Tibial artery (tissue), 4 donors: ENCODE data around the gene KSR1.

ENCODE experiments used
- DNase-seq, 2 donors: peaks; one replicate each; pipeline ENCODE4 v3.0.0-alpha.2; 2019
- H3K27ac ChIP-seq, 2 donors: fragments of 200-600 bp; sonication (generic) in 1 of 2; 1 replicate in 1 of 2; 2 replicates in 1 of 2; pipeline ENCODE4 v1.5.1; 2018 to 2019; ENCODE audit warnings: mild to moderate bottlenecking in 1 of 2
- H3K27me3 ChIP-seq, 2 donors: fragments of 200-600 bp; sonication (generic) in 1 of 2; one replicate each; pipeline versions ENCODE4 v1.5.1 to v1.6.0; 2016 to 2019
- H3K36me3 ChIP-seq, 3 donors: fragments of 200-600 bp; sonication (generic) in 2 of 3; one replicate each; pipeline ENCODE4 v1.5.1; 2016 to 2019; ENCODE audit warnings: mild to moderate bottlenecking in 2 of 3
- H3K4me1 ChIP-seq, 4 donors: fragments of 200-600 bp; sonication (generic) in 2 of 4; 1 replicate in 3 of 4; 2 replicates in 1 of 4; pipeline ENCODE4 v1.5.1; 2016 to 2019
- H3K4me3 ChIP-seq, 2 donors: fragments of 200-600 bp; sonication (generic) in 1 of 2; 1 replicate in 1 of 2; 2 replicates in 1 of 2; pipeline ENCODE4 v1.5.1; 2018 to 2019; ENCODE audit warnings: mild to moderate bottlenecking in 2 of 2
- H3K9me3 ChIP-seq, 3 donors: fragments of 200-600 bp; sonication (generic) in 1 of 3; one replicate each; pipeline ENCODE4 v1.5.1; 2016 to 2019
- CTCF ChIP-seq, 2 experiments: fragments of 200-600 bp in 1 of 2; fragments of 450-650 bp in 1 of 2; IDR thresholded peaks; one replicate each; pipeline ENCODE4 v1.5.1; 2017 to 2019; ENCODE audit warnings: antibody characterized with exemption in 2 of 2, mild to moderate bottlenecking in 1 of 2, moderate library complexity in 1 of 2
- intact Hi-C: fragments of 100-400 bp; cut with DNase I; formaldehyde crosslinking; loops from one replicate; pipeline ENCODE4 v1.15.0; 2023; ENCODE audit warnings: low total_unique reads

The KSR1 gene

GRCh38 chr17:27533874-27534815 is 77.9 kb downstream of the KSR1 start:
- Histone ChIP-seq H3K27ac (peak overlapping the region; percentile 24 to 30), H3K4me1 (peaks cover 0 to 73% (median 42%) of the 10 kb centered on the region in 4 donors), H3K27me3 (no peaks in the 10 kb centered on the region), H3K36me3 (no peaks in the 10 kb centered on the region), H3K9me3 (no peaks in the 10 kb centered on the region), H3K4me3 (no peak overlapping the region)
- peak in 1 of 2 donors; percentile 45 for DNase-seq
- TF ChIP-seq CTCF (IDR thresholded peaks at IDR 0.05) = no peak
- intact Hi-C loops = loop anchor here (5.0 kb wide), 1 partner anchor 37 kb away; no protein-coding TSS in a partner anchor

- no peaks in the 10 kb centered on the region for H3K36me3 ChIP-seq
- TF ChIP-seq CTCF (IDR thresholded peaks at IDR 0.05) = no peak
- H3K27me3 ChIP-seq = no peaks in the 10 kb centered on the region
- DNase-seq = peak in 1 of 2 donors; percentile 43
- intact Hi-C loops = no loop called here
- peak overlapping the region; percentile 4 to 30 for H3K27ac ChIP-seq
- H3K4me1 ChIP-seq = peaks cover 0 to 73% (median 51%) of the 10 kb centered on the region in 4 donors
- H3K4me3 ChIP-seq = no peak overlapping the region
- no peaks in the 10 kb centered on the region for H3K9me3 ChIP-seq
These were observed 79.1 kb downstream of the KSR1 start for GRCh38 chr17:27535178-27535928.

- intact Hi-C loops = no loop called here
- H3K27ac ChIP-seq = peak overlapping the region in 1 of 2 donors; percentile 30
- no peaks in the 10 kb centered on the region for H3K27me3 ChIP-seq
- peaks cover 4 to 72% (median 55%) of the 10 kb centered on the region in 4 donors for H3K4me1 ChIP-seq
- no peaks in the 10 kb centered on the region for H3K9me3 ChIP-seq
- H3K4me3 ChIP-seq = no peak overlapping the region
- TF ChIP-seq CTCF (IDR thresholded peaks at IDR 0.05) = no peak
- H3K36me3 ChIP-seq = no peaks in the 10 kb centered on the region
- no peak for DNase-seq
These were observed 79.7 kb downstream of the KSR1 start for GRCh38 chr17:27535975-27536374.

- DNase-seq = no peak
- no peak for TF ChIP-seq CTCF (IDR thresholded peaks at IDR 0.05)
- H3K9me3 ChIP-seq = no peaks in the 10 kb centered on the region
- no peaks in the 10 kb centered on the region for H3K36me3 ChIP-seq
- H3K4me1 ChIP-seq = peaks cover 4 to 72% (median 54%) of the 10 kb centered on the region in 4 donors
- no peaks in the 10 kb centered on the region for H3K27me3 ChIP-seq
- peak overlapping the region in 1 of 2 donors; percentile 65 for H3K27ac ChIP-seq
- intact Hi-C loops = no loop called here
- no peak overlapping the region for H3K4me3 ChIP-seq
These were observed 80.5 kb downstream of the KSR1 start for GRCh38 chr17:27536781-27537180.

GRCh38 chr17:27538156-27538955 is 82.1 kb downstream of the KSR1 start:
- DNase-seq = peak in 1 of 2 donors; percentile 56
- Histone ChIP-seq H3K27me3 (no peaks in the 10 kb centered on the region), H3K4me3 (no peak overlapping the region), H3K27ac (peak overlapping the region; percentile 65 to 86), H3K4me1 (peaks cover 4 to 57% (median 45%) of the 10 kb centered on the region in 4 donors), H3K9me3 (no peaks in the 10 kb centered on the region), H3K36me3 (no peaks in the 10 kb centered on the region)
- no peak for TF ChIP-seq CTCF (IDR thresholded peaks at IDR 0.05)
- intact Hi-C loops = no loop called here
